ENCODE data around the gene MAP2K7. TPM values are rescaled to one million over a fixed set of nuclear protein-coding genes. Genes with fewer than 3 reads are reported as not detected.

MAP2K7 gene
- total RNA-seq, 1 experiment from 2014 or later, result 59.1 TPM

DNA sequence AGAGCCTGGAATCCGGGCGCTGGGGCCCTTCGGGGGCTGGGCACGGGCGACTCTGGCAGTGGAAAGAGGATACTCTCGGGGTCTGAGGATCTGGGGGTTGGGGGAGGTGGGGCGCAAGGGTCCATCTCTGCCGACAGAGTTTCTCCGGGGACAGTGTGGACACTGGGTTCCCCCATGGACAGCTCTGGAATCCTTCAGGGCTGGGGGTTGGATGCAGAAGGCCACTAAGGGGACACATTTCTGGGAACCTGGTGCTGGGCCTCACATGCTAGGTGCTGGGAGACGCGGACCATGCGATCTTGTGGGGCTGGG is 13.2 kb downstream of the MAP2K7 start (continued):
- TF ChIP-seq, protein P1, sequence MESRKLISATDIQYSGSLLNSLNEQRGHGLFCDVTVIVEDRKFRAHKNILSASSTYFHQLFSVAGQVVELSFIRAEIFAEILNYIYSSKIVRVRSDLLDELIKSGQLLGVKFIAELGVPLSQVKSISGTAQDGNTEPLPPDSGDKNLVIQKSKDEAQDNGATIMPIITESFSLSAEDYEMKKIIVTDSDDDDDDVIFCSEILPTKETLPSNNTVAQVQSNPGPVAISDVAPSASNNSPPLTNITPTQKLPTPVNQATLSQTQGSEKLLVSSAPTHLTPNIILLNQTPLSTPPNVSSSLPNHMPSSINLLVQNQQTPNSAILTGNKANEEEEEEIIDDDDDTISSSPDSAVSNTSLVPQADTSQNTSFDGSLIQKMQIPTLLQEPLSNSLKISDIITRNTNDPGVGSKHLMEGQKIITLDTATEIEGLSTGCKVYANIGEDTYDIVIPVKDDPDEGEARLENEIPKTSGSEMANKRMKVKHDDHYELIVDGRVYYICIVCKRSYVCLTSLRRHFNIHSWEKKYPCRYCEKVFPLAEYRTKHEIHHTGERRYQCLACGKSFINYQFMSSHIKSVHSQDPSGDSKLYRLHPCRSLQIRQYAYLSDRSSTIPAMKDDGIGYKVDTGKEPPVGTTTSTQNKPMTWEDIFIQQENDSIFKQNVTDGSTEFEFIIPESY (IDR thresholded peaks at IDR 0.05; ENCODE audit: extremely low read depth, insufficient replicate concordance, low read length), result no peak
- TF ChIP-seq CBX3 (IDR thresholded peaks at IDR 0.05; ENCODE audit: low read depth), result no peak
- no peak for TF ChIP-seq RAD21 (IDR thresholded peaks at IDR 0.05; ENCODE audit: low read depth)
- no peak for TF ChIP-seq POLR2AphosphoS5 (IDR thresholded peaks at IDR 0.05; ENCODE audit: low read depth, low read length)
- TF ChIP-seq JUND (IDR thresholded peaks at IDR 0.05), result no peak

DNA sequence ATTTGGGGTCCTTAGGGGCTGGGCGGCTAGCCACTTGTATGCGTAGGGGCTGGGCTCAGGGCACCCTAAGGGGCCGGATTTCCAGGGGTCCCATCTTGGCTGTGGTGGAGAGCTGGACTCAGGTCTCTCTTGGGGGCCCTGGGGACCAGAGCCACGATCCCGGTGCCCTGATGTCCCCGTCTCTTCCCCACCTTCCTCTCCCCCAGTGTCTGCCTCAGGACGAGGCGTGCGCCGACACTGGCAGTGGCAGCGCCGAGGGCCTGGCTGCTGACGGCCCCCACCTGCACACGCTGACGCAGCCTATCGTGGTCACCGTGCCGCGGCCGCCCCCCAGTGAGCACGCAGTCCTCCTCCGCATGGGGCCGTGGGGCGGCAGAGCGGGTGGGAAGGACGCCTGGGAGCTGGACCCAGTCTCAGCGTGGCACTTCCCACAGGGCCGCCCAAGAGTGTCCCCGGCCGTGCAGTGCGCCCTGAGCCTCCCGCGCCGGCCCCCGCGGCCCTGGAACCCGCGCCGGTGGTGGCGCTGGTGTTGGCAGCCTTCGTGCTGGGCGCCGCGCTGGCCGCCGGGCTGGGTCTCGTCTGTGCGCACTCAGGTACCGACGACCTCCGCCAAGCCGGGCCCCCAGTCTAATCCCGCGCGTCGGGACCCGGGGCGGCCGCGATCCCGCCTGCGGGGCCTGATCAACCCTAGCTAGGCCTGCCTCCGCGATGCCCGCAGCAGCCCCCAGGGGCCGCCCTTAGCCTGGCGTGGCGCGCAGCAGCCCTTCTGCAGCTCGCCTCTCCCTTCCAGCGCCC is 13.8 kb downstream of the MAP2K7 start:
- intact Hi-C loops (cut with micrococcal nuclease), result no loop called here
- Histone ChIP-seq H3K4me2 (ENCODE audit: low read length) (peak overlapping the region; percentile 91), H3K27me3 (ENCODE audit: insufficient read depth, low read length) (no peaks in the 10 kb centered on the region), H3K4me3 (replicated peaks in 1 of 2; ENCODE audit: low read depth in 1 of 2, low read length in 2 of 2) (peak overlapping the region; percentile 66 to 74), H2AFZ (ENCODE audit: low read depth, low read length, poor library complexity, severe bottlenecking) (peak overlapping the region; percentile 14), H3K9me2 (ENCODE audit: insufficient read depth) (no peaks in the 10 kb centered on the region), H3K9ac (ENCODE audit: low read length) (peak overlapping the region; percentile 89), H3K36me3 (ENCODE audit: control insufficient read depth in 1 of 2, insufficient read depth in 2 of 2, low read length in 2 of 2) (peaks cover 0 to 7% of the 10 kb centered on the region in 2 experiments; a peak in 3 of 4 replicates), H3K4me1 (ENCODE audit: control insufficient read depth in 1 of 2, insufficient read depth in 2 of 2, low read length in 2 of 2) (peaks cover 21 to 57% of the 10 kb centered on the region in 2 experiments; a peak in 3 of 4 replicates), H3K27ac (ENCODE audit: low read depth, low read length) (peak overlapping the region; percentile 89), H3K9me3 (ENCODE audit: control insufficient read depth in 1 of 2, insufficient read depth in 1 of 2, low read depth in 1 of 2, low read length in 2 of 2) (no peaks in the 10 kb centered on the region), H3K79me2 (ENCODE audit: insufficient read depth, low read length) (peaks cover 10% of the 10 kb centered on the region; the same call in 1 of the 2 replicates), H4K20me1 (ENCODE audit: insufficient read depth) (no peaks in the 10 kb centered on the region)
- CTCF ChIA-PET, result interaction anchor here (0.8 to 5.2 kb wide), 6 partner anchors 12 to 85 kb away, joined by 3 to 30 read pairs (median 4); partner anchors contain the start of genes MAP2K7 and TIMM44
- DNase-seq (ENCODE audit: low read depth, low spot score) (no peak), ATAC-seq (peak; percentile 51)
- BruUV-seq (replicated peaks), result no TSS peak
- RAD21 ChIA-PET (ENCODE audit: low non-redundant PET in 1 of 2, low total read pairs in 2 of 2, uncharacterized antibody in 2 of 2, unreplicated experiment in 2 of 2), result no interaction called here
- POLR2A ChIA-PET, result interaction anchor here (1.3 to 1.7 kb wide), 2 partner anchors 14 to 26 kb away, joined by 5 to 6 read pairs; partner anchors contain the start of genes MAP2K7 and TIMM44
- TF ChIP-seq FOSL1 (IDR thresholded peaks at IDR 0.05; ENCODE audit: low read depth) (no peak), ELF1 (IDR thresholded peaks at IDR 0.05; ENCODE audit: borderline replicate concordance, low read depth) (no peak), CBX3 (IDR thresholded peaks at IDR 0.05; ENCODE audit: low read depth) (0 out of 2 replicates have a peak, but pooled peaks have one; percentile 10), RAD21 (IDR thresholded peaks at IDR 0.05; ENCODE audit: low read depth) (peak; percentile 68), JUND (IDR thresholded peaks at IDR 0.05) (no peak), EZH2 (IDR thresholded peaks at IDR 0.05) (no peak), EZH2phosphoT487 (IDR thresholded peaks at IDR 0.05; ENCODE audit: borderline replicate concordance) (no peak), YY1 (IDR thresholded peaks at IDR 0.05; ENCODE audit: extremely low read depth, insufficient replicate concordance, low read depth, low read length) (no peak), SIN3A (IDR thresholded peaks at IDR 0.05; ENCODE audit: low read depth) (peak; percentile 72; the same call in 1 of the 2 replicates), POLR2AphosphoS5 (IDR thresholded peaks at IDR 0.05; ENCODE audit: low read depth, low read length) (peak; percentile 41)
- TF ChIP-seq, protein P2, sequence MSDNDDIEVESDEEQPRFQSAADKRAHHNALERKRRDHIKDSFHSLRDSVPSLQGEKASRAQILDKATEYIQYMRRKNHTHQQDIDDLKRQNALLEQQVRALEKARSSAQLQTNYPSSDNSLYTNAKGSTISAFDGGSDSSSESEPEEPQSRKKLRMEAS (IDR thresholded peaks at IDR 0.05), result peak; percentile 86
- TF ChIP-seq, protein P3, sequence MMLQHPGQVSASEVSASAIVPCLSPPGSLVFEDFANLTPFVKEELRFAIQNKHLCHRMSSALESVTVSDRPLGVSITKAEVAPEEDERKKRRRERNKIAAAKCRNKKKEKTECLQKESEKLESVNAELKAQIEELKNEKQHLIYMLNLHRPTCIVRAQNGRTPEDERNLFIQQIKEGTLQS (IDR thresholded peaks at IDR 0.05), result no peak
- TF ChIP-seq, protein P1 (IDR thresholded peaks at IDR 0.05; ENCODE audit: extremely low read depth, insufficient replicate concordance, low read length), result no peak
- TF ChIP-seq, protein P4, sequence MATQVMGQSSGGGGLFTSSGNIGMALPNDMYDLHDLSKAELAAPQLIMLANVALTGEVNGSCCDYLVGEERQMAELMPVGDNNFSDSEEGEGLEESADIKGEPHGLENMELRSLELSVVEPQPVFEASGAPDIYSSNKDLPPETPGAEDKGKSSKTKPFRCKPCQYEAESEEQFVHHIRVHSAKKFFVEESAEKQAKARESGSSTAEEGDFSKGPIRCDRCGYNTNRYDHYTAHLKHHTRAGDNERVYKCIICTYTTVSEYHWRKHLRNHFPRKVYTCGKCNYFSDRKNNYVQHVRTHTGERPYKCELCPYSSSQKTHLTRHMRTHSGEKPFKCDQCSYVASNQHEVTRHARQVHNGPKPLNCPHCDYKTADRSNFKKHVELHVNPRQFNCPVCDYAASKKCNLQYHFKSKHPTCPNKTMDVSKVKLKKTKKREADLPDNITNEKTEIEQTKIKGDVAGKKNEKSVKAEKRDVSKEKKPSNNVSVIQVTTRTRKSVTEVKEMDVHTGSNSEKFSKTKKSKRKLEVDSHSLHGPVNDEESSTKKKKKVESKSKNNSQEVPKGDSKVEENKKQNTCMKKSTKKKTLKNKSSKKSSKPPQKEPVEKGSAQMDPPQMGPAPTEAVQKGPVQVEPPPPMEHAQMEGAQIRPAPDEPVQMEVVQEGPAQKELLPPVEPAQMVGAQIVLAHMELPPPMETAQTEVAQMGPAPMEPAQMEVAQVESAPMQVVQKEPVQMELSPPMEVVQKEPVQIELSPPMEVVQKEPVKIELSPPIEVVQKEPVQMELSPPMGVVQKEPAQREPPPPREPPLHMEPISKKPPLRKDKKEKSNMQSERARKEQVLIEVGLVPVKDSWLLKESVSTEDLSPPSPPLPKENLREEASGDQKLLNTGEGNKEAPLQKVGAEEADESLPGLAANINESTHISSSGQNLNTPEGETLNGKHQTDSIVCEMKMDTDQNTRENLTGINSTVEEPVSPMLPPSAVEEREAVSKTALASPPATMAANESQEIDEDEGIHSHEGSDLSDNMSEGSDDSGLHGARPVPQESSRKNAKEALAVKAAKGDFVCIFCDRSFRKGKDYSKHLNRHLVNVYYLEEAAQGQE (IDR thresholded peaks at IDR 0.05; ENCODE audit: low read depth), result no peak

Measured in HCT116 (cell line).